ENCODE data around the gene TDRD10.

DNA sequence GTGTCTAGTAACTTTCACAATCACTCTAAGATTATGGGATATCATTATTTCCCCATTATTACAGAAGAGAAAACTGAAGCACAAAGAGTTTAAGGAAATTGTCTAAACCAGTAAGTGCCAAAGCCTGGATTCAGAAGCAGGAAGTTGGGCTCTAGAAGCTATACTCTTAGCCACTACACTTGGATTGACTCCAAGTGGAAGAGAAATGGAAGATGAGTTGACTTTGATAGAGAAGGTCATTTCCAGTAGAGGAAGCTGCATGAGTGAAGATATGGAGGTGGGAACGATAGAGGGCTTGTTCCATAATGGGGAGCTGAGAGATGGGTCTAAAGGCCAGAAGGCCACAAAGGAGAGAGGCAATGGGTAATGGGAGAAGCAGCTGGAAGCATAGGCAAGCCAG, 11.7 kb upstream of the TDRD10 start:
- TF ChIP-seq CTCF (IDR thresholded peaks at IDR 0.05 in 4 of 5, conservative IDR thresholded peaks at IDR 0.05 in 1 of 5) (no peak), POLR2A (IDR thresholded peaks at IDR 0.05) (no peak)

Data from gastrocnemius medialis (tissue), 4 donors.